ENCODE data around the gene CYP4F3. TPM values are rescaled to one million over a fixed set of nuclear protein-coding genes. Genes with fewer than 3 reads are reported as not detected.

The CYP4F3 gene
- total RNA-seq, 4 donors from 2014 or later = 0.08 to 5.3 (median 0.81) TPM; not detected in 1

GRCh38 chr19:15609261-15609660 is 31.4 kb upstream of the CYP4F3 start:
- Histone ChIP-seq H3K36me3 (no peaks in the 10 kb centered on the region), H3K4me3 (no peak overlapping the region), H3K9me3 (no peaks in the 10 kb centered on the region), H3K27me3 (peaks cover 10% of the 10 kb centered on the region), H3K27ac (no peak overlapping the region), H3K4me1 (no peaks in the 10 kb centered on the region)
- ATAC-seq = no peak
- 75 to 89% methylated on average over 7 of the region's 8 CpGs for WGBS, 2 donors (ENCODE audit: low coverage in 1 of 2)
- TF ChIP-seq CTCF (IDR thresholded peaks at IDR 0.05) = no peak
- TF ChIP-seq EP300 (IDR thresholded peaks at IDR 0.05) = no peak
- no peak for TF ChIP-seq POLR2A (IDR thresholded peaks at IDR 0.05)
- no peak for TF ChIP-seq POLR2AphosphoS5 (IDR thresholded peaks at IDR 0.05)

DNA sequence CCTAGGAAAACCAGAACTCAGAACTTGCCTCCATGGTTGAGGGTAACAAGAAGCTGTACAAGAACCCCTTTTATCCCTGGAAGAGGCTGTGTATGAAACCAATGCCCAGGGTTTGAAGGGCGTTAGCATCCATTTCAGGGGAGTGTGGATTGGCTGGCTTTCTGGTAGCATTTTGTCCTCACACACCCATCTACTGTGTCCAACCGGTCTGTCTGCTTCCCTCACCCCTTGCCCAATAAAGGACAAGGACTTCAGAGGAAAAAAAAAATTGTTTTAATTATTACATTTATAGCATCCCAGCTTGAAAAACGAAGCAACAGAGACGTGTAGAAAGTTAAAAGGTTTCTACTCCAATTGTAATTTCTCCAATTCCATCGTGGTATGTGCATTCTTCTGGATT is 28.4 kb upstream of the CYP4F3 start:
- Histone ChIP-seq H3K4me3 (no peak overlapping the region), H3K27me3 (peaks cover 28% of the 10 kb centered on the region), H3K27ac (no peak overlapping the region), H3K4me1 (no peaks in the 10 kb centered on the region), H3K36me3 (no peaks in the 10 kb centered on the region), H3K9me3 (no peaks in the 10 kb centered on the region)
- WGBS, 2 donors (ENCODE audit: low coverage in 1 of 2) = 39 to 50% methylated on average over 5 of the region's 5 CpGs
- no peak for TF ChIP-seq POLR2A (IDR thresholded peaks at IDR 0.05)
- TF ChIP-seq POLR2AphosphoS5 (IDR thresholded peaks at IDR 0.05) = no peak
- TF ChIP-seq EP300 (IDR thresholded peaks at IDR 0.05) = no peak
- TF ChIP-seq CTCF (IDR thresholded peaks at IDR 0.05) = no peak
- ATAC-seq = no peak

GRCh38 chr19:15613338-15613737 is 27.4 kb upstream of the CYP4F3 start:
- no peak for ATAC-seq
- no peaks in the 10 kb centered on the region for H3K9me3 ChIP-seq
- H3K27me3 ChIP-seq = peaks cover 38% of the 10 kb centered on the region
- H3K4me3 ChIP-seq = no peak overlapping the region
- H3K27ac ChIP-seq = no peak overlapping the region
- 93% methylated on average over 2 of the region's 3 CpGs; no CpG with 5 or more reads in 1 of the 2 donors for WGBS, 2 donors (ENCODE audit: low coverage in 1 of 2)
- H3K36me3 ChIP-seq = no peaks in the 10 kb centered on the region
- TF ChIP-seq CTCF (IDR thresholded peaks at IDR 0.05) (no peak), EP300 (IDR thresholded peaks at IDR 0.05) (no peak), POLR2AphosphoS5 (IDR thresholded peaks at IDR 0.05) (no peak), POLR2A (IDR thresholded peaks at IDR 0.05) (no peak)
- no peaks in the 10 kb centered on the region for H3K4me1 ChIP-seq

GRCh38 chr19:15614507-15615379 is 26.0 kb upstream of the CYP4F3 start, which contains the start of gene CYP4F8:
Gene CYP4F8 (plus strand): TSS chr19:15615218. CDS start chr19:15615617, 399 bp downstream.
- H3K27ac ChIP-seq = no peak within 1 kb of the TSS
- no peaks in the 10 kb centered on the region for H3K36me3 ChIP-seq
- no peak for TF ChIP-seq EP300 (IDR thresholded peaks at IDR 0.05)
- TF ChIP-seq CTCF (IDR thresholded peaks at IDR 0.05) = no peak
- TF ChIP-seq POLR2A (IDR thresholded peaks at IDR 0.05) = no peak
- TF ChIP-seq POLR2AphosphoS5 (IDR thresholded peaks at IDR 0.05) = no peak
- H3K4me3 ChIP-seq = no peak within 1 kb of the TSS
- WGBS, 2 donors (ENCODE audit: low coverage in 1 of 2) = 23 to 38% methylated on average over 3 to 7 of the region's 8 CpGs
- no peaks in the 10 kb centered on the region for H3K9me3 ChIP-seq
- no peak for ATAC-seq
- H3K4me1 ChIP-seq = no peaks in the 10 kb centered on the region
- peaks cover 52% of the 10 kb centered on the region for H3K27me3 ChIP-seq

DNA sequence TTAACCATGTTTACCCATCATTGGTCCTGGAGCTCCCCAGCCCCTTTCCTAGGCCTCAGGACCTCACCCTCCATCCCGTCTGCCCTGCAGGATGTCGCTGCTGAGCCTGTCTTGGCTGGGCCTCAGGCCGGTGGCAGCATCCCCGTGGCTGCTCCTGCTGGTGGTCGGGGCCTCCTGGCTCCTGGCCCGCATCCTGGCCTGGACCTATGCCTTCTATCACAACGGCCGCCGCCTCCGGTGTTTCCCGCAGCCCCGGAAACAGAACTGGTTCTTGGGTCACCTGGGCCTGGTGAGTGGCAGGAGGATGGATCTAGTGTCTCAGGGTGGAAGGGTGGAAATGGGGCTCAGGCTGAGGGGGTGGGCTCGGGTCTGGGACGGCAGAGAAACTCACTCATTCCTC is 25.2 kb upstream of the CYP4F3 start:
- Histone ChIP-seq H3K4me1 (no peaks in the 10 kb centered on the region), H3K9me3 (no peaks in the 10 kb centered on the region), H3K36me3 (no peaks in the 10 kb centered on the region), H3K27ac (no peak overlapping the region), H3K4me3 (no peak overlapping the region), H3K27me3 (peaks cover 58% of the 10 kb centered on the region)
- ATAC-seq = no peak
- WGBS, 2 donors (ENCODE audit: low coverage in 1 of 2) = 28 to 40% methylated on average over 3 to 6 of the region's 14 CpGs
- TF ChIP-seq POLR2AphosphoS5 (IDR thresholded peaks at IDR 0.05) (no peak), EP300 (IDR thresholded peaks at IDR 0.05) (no peak), CTCF (IDR thresholded peaks at IDR 0.05) (no peak), POLR2A (IDR thresholded peaks at IDR 0.05) (no peak)

Data from gastroesophageal sphincter (tissue), 4 donors.